Measurements from ENCODE around the gene ENDOU.

DNA sequence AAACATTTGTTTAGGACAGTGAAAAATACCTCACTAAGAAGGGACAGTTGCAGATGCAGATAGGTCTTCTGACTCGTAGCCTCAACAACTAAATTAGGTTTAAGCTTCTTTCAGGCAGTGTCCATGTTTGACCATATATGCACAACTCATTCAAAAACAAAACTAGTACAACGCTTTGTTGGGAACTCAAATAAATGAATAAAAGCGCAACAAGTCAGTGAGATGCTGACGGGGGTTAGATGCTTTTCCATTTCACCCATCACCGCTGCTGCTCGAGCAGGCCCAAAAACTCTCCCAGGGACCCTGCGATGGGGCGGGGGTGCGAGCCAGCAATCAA is 20.1 kb downstream of the ENDOU start:
- TF ChIP-seq POLR2A (IDR thresholded peaks at IDR 0.05), result no peak
- TF ChIP-seq, protein P1, sequence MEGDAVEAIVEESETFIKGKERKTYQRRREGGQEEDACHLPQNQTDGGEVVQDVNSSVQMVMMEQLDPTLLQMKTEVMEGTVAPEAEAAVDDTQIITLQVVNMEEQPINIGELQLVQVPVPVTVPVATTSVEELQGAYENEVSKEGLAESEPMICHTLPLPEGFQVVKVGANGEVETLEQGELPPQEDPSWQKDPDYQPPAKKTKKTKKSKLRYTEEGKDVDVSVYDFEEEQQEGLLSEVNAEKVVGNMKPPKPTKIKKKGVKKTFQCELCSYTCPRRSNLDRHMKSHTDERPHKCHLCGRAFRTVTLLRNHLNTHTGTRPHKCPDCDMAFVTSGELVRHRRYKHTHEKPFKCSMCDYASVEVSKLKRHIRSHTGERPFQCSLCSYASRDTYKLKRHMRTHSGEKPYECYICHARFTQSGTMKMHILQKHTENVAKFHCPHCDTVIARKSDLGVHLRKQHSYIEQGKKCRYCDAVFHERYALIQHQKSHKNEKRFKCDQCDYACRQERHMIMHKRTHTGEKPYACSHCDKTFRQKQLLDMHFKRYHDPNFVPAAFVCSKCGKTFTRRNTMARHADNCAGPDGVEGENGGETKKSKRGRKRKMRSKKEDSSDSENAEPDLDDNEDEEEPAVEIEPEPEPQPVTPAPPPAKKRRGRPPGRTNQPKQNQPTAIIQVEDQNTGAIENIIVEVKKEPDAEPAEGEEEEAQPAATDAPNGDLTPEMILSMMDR (IDR thresholded peaks at IDR 0.05), result no peak
